AG04450 (cell line): Measurements from ENCODE around the gene KIFC3. TPM values are rescaled to one million over a fixed set of nuclear protein-coding genes. Genes with fewer than 3 reads are reported as not detected.

Experiments
- CTCF ChIA-PET: fragments of 300-600, 350-600 bp; formaldehyde crosslinking; extraction: SDS; loops from one replicate; lab custom pipeline; 2022; ENCODE audit warnings: antibody characterized with exemption, inconsistent platforms; lab: Charles Lee
- POLR2A ChIA-PET: fragments of 350-600 bp; formaldehyde crosslinking; extraction: SDS; loops from one replicate; lab custom pipeline; 2021; ENCODE audit warnings: antibody characterized with exemption, inconsistent platforms; lab: Yijun Ruan, JAX
- DNase-seq: peaks from one replicate; pipeline ENCODE4 v3.0.0-alpha.2; 2011; ENCODE audit warnings: low read depth, low spot score
- H3K27ac ChIP-seq: one replicate; pipeline ENCODE4 v1.5.1; 2012; ENCODE audit warnings: low read depth, low read length, control low read depth
- H3K27me3 ChIP-seq: one replicate; pipeline ENCODE4 v1.6.0; 2012; ENCODE audit warnings: low read length; ENCODE audit not compliant: control insufficient read depth, insufficient read depth
- H3K4me3 ChIP-seq: 2 replicates; pipeline ENCODE4 v1.5.1; 2011; ENCODE audit warnings: mild to moderate bottlenecking, low read depth, low read length, control low read depth
- H3K9me3 ChIP-seq: 2 replicates; pipeline ENCODE4 v1.5.1; 2012; ENCODE audit warnings: low read length; ENCODE audit not compliant: control insufficient read depth, insufficient read depth
- CTCF ChIP-seq: IDR thresholded peaks from 2 replicates; pipeline ENCODE4 v1.5.1; 2011; ENCODE audit warnings: low read depth, low read length, control low read depth, inconsistent platforms
- polyA plus RNA-seq: library from polyadenylated mRNA; depleted of rRNA; stranded (reverse); fragments of >200 nt; gene quantifications from 2 replicates; pipeline ENCODE4 v1.2.3, GENCODE V29; 2011

Gene KIFC3
- polyA plus RNA-seq, 1 experiment, result 24.4 TPM

- no peak overlapping the region for H3K27ac ChIP-seq
- H3K4me3 ChIP-seq, result no peak overlapping the region
- no peaks in the 10 kb centered on the region for H3K27me3 ChIP-seq
- no peak for DNase-seq
- TF ChIP-seq CTCF, result no peak
- POLR2A ChIA-PET, result no interaction called here
- H3K9me3 ChIP-seq, result no peaks in the 10 kb centered on the region; the same call in 1 of the 2 replicates
- CTCF ChIA-PET, result no interaction called here
These were observed 49.5 kb downstream of the KIFC3 start for GRCh38 chr16:57752581-57753447.

DNA sequence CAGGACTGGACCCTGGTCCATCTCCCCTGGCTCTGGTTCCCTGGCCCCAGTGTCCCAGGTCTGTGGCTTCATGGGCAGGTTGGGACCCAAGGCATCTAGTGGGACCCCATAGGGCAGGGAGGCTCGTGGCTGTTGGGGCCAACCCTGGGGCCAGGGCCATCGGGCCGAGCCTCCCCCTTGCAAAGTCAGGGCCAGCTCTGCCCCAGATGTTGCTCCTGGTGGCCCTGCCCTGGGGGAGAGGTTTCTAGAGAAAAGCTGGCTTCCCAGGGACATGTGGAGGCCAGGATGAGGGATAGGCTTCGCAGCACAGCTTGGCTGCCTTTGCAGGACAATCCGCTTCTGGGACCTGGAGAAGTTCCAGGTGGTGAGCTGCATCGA, 50.1 kb downstream of the KIFC3 start:
- no peaks in the 10 kb centered on the region; the same call in 1 of the 2 replicates for H3K9me3 ChIP-seq
- no peak for DNase-seq
- ChIA-PET POLR2A (no interaction called here), CTCF (no interaction called here)
- no peaks in the 10 kb centered on the region for H3K27me3 ChIP-seq
- no peak for TF ChIP-seq CTCF
- H3K4me3 ChIP-seq, result no peak overlapping the region
- H3K27ac ChIP-seq, result no peak overlapping the region

GRCh38 chr16:57751539-57752202, 50.6 kb downstream of the KIFC3 start:
- Histone ChIP-seq H3K27me3 (no peaks in the 10 kb centered on the region), H3K9me3 (no peaks in the 10 kb centered on the region; the same call in 1 of the 2 replicates), H3K27ac (no peak overlapping the region), H3K4me3 (no peak overlapping the region)
- POLR2A ChIA-PET, result no interaction called here
- CTCF ChIA-PET, result interaction anchor here (1.0 kb wide), 1 partner anchor 112 kb away, joined by 3 read pairs; no protein-coding TSS in a partner anchor
- TF ChIP-seq CTCF, result no peak
- no peak for DNase-seq

DNA sequence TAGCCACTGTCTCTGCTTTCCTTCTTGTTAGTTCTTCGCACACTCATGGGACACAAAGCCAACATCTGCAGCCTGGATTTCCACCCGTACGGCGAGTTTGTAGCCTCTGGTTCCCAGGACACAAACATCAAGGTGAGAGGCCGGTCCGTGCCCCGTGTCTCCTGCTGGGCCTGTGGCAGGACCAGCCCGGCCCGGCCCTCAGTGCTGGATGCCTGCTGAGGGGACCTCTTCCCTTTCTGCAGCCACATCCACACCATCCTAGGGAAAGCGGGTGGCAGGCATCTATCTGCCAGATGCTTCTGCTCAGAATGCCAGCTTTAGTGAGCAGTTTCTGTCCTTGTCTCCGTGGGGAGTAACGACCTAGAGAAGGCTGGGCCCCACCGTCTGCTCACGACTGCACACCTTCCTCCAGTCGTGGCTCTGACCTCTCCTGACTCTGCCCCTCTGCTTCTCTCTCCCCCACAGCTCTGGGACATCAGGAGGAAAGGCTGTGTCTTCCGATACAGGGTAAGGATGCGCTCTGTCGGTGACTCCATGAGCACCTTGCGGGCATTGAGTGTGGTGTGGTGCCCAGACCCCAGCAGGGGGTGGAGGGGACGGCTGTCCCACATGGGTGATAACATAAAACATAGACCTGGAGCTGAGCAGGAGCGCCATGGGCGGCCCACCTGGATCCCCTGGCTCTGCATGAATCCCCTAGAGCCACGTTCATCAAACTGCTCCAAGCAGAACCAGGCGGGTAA, 51.3 kb downstream of the KIFC3 start:
- no peak for TF ChIP-seq CTCF
- DNase-seq, result no peak
- Histone ChIP-seq H3K27ac (no peak overlapping the region), H3K27me3 (no peaks in the 10 kb centered on the region), H3K4me3 (no peak overlapping the region), H3K9me3 (no peaks in the 10 kb centered on the region; the same call in 1 of the 2 replicates)
- ChIA-PET CTCF (interaction anchor here (1.0 kb wide), 1 partner anchor 112 kb away, joined by 3 read pairs; no protein-coding TSS in a partner anchor), POLR2A (no interaction called here)
